GM18519 (cell line): Measurements from ENCODE around the gene ZBTB24.
"Not testable (repeated sequence)": the region's sequence is repeated elsewhere in the genome, so short reads cannot be mapped to it uniquely, and the experiment has no call there.

Experiments
- ATAC-seq: cut with Tn5 transposase; IDR thresholded peaks from one replicate; pipeline ENCODE4 v1.9.1; 2021; ENCODE audit warnings: mild to moderate bottlenecking, moderate library complexity; ENCODE audit not compliant: unreplicated experiment, low FRiP score

ZBTB24 gene

DNA sequence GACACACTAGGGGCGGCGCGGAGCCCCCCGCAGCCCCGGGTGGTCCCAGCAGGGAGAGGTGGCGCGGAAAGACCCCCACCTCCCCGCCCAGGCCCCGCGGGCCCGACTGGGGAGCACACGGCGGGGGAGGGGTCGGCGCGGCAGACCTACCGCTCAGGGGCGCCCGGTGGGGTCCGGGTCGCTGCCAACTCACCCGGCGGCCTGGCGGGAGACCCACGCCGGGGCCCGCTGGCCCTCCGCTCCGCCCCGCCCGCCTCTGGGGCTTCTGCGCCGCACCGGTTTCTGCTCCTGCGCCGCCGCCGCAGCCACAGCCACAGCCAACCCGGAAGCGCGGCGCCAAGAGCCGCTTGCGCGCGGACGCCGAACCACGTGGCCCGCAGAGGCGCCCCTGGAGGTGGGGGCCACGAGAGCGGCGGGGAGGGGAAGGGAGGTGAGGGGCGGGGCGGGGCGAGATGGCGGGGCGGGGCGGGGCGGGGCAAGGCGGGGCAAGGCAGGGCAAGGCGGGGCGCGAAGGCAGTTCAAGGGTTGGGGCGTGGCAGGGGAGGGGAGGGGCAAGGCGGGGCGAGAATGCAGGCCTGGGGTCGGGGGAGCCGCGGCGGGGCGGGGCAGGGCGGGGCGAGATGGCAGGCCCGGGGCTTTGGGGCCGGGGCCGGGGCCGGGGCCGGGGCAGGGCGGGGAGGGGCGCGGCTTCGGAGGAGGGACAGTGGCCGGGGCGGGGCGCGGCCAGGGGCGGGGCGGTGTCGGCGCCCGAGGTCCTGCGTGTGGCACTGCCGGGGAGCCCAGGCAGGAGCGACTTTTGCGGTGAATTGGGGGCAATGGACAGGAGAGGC lies at the start of gene ZBTB24:
TSS of gene ZBTB24 (minus strand) at position 315 of the 830 bp plus-strand sequence. CDS start 1,193 bp downstream, outside the sequence.
- ATAC-seq: peak; percentile 88

DNA sequence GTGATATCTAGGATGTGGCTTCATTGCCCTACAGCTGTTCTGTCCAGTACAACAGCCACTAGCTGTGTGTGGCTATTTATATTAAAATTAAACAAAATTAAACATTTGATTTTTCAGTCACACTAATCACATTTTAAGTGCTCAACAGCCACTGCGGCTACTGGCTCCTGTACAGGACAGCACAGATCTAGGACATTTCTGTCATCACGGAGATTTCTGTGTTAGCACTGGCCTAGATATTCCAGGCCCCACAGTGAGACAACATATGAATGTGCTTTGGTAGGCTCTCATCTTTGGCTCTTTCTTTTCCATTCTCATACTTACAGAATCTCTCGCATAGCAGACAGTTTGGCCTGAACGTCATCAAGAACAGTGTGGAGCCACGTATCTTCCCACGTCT lies 48.4 kb upstream of the ZBTB24 start:
- no peak for ATAC-seq

DNA sequence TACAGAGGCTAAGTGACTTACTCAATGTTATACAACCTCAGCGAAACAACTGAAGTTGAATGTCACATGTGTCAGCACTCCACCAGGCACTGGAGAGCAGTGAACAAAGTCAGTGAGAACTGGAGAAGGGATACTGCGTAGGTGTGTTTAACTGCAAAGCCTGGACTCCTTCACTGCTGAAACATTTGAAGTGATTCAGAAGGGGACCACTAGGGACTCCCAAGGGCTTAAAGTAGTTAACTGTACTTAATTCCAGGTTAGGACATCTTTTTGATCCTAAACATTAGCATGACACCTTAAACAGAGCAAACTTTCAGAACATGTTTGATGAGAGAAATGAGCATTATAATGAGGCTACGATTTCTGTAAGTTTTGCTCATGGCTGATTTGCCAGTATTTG lies 45.0 kb upstream of the ZBTB24 start:
- no peak for ATAC-seq

DNA sequence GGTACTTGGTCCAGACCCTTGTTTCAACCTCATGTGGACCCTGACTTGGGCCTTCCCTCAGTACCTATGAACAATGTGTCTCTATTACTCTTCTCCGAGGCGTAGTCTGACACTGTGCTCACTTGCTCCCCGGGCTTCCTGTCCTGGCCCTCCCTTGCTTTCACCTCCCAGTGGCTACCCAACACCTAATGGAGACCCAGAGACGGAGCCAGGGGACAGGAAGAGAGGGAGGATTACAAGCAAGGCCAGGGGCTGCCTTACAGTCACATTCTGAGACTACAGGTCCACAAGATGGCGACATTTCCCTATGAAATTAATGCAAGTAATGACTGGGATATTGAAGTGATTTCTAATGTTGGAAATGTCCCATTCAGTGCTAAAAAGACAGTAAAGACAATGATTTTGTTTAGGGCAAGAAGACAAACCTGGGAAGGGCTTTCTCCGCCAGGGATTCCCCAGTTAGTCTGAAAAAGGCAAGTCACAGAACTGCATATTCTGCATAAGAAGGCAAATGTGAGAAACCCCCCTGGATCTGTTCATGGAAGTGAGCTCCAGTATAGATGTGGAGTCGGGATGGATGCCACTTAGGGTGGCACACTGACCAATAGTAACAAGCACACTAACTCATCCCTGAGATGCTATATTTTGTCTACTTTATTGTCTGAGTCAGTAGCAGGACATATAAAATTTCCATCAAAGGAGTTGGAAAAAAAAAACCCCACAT lies 44.0 kb upstream of the ZBTB24 start:
- no peak for ATAC-seq

DNA sequence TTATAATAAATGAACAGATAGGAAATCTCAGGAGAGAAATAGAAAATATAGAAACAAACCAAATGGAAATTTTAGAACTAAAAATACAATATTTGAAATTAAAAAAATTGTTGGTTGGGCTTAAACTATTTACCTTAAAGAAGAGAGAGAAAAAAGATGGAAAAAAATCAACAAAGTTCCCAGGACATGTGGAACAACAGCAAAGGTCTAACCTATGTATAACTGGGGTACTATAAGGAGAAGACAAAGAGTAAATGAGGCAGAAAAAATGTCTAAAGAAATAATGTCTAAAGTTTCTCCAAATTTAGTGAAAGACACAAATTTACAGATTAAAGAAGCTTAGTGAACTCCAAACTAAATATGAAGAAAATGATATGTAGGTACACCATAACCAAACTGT lies 41.1 kb upstream of the ZBTB24 start:
- no peak for ATAC-seq

DNA sequence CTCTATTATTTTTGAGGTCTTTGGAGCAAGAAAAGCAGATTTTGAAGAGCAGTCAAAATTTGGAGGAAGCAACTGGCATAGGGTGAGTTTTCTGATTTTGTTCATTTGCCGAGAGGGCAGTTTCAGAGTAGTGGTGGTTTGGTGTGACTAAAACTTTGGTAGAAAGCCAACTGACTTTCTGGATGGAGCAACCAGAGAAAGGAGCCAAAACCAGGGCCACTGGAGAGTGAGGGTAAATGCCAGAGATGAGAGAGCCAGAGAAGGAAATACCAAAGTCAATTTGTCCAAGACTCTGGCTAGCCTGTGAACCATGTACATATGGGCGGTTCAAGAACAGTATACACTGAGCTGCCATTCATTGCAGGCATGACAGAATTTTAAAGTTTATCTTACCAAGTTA lies 40.5 kb upstream of the ZBTB24 start:
- ATAC-seq: no peak

DNA sequence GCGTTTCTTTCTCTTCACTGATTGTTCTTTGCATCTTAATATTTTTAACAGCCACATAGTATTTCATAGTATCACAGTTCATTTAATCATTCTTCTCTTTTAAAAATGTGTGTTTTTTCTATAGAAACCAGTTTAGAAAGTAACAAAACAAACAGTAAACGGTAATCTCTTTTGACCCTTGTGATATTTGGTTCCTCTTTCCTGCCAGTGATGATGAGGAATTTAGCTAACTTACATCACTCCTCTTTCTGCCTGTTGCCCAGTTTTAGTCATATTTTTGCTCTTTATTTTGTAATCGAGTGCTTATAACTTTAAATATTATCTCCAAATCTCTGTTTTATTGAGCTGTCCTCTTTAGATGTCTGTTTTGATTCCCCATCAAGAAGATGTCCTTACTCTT lies 38.1 kb upstream of the ZBTB24 start:
- no peak for ATAC-seq

DNA sequence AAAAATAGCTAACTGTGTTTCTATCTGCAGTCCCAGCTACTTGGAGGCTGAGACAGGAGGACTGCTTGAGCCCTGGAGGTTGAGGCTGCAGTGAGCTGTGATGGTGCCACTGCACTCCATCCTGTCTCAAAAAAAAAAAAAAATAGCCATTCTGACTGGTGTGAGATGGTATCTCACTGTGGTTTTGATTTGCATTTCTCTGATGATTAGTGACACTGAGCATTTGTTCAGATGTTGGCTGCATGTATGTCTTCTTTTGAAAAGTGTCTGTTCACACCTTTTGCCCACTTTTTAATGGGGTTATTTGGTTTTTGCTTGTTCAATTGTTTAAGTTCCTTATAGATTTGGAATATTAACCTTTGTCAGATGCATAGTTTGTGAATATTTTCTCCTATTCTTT lies 36.6 kb upstream of the ZBTB24 start:
- not testable (repeated sequence) for ATAC-seq

DNA sequence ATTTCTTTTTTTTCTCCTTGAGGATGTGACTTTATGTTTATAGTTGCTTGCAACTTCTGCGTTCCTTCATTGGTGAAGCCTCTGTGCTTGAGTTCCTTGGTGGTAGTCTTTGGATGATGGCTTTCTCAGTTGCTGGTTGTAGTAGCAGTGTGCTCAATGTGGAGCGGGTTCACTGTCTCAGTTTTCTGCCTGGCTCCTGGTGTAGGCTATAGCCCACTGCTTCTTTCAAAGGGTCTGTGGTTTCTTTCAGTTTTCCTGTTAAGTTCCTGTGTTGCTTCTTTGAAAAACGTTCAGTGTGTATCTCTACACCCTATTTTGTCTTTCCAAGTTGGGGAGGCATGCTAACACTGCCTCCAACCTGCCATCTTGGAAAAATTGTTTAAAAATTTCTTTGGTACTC lies 33.9 kb upstream of the ZBTB24 start:
- no peak for ATAC-seq

DNA sequence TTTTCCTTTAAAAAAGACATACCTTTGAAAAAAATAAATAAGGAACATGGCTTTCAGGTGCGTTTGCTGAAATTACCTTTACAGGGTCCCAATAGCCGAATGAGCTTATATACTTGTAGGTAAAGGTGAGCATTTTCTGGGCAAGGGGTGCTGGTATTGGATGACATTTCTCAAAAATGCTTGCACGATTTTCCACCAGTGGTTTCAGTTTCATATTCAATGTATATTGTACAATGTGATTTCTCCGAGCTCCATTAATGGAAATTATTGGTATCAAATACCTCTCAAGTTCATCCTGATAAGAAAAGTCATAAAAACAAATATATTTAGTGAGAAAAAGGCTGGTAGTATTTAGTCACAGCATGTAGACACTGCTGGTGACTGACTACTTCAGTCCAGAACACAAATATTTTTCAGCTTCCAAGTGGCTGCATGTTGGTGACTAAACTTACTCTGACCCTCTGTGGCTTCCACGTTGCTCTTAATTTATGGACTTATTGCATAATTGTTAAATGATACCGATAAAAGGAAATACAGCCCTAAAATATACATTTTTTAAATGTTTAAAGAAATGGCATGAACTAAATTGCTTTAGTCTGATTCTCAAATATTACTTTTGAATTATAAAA lies 32.9 kb upstream of the ZBTB24 start:
- ATAC-seq: no peak

DNA sequence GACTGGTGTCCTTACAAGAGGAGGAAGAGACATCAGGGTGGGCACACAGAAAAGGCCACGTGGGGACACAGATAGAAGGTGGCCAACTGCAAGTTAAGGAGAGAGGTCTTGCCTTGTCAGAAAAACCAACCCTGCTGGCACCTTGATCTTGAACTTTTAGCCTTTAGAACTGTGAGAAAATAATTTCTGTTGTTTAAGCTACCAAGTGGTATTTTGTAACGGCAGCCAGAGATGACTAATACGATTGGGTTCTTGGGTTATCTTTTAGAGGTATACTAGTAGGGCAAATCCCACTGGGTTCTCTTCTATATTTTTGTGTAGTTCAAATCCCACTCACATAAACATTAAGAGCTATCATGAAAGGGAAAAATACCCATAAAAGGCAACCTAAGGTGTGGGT lies 31.9 kb upstream of the ZBTB24 start:
- ATAC-seq: no peak

DNA sequence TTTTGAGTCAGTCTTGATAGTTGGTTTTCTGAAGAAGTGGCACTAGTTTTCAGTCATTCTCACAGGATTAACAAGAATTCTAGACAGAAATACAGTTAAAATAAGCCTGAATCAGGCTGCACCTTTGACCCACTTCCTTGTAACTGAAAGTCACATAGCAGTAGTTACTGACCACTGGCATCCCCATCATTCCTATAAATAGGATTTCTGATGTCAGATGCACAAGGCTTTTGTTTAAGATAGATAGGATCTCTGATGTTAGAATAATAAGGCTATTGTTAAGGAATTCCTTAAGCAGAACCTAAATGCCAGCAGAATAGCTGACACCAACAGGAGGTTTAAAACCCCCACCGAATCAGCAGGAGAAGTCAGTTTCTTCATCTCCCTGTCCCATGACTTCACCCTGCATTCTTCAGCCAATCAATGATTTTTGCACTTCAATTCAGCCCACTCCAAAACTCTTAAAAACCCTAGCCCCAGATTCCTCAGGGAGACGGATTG lies 30.6 kb upstream of the ZBTB24 start:
- no peak for ATAC-seq

DNA sequence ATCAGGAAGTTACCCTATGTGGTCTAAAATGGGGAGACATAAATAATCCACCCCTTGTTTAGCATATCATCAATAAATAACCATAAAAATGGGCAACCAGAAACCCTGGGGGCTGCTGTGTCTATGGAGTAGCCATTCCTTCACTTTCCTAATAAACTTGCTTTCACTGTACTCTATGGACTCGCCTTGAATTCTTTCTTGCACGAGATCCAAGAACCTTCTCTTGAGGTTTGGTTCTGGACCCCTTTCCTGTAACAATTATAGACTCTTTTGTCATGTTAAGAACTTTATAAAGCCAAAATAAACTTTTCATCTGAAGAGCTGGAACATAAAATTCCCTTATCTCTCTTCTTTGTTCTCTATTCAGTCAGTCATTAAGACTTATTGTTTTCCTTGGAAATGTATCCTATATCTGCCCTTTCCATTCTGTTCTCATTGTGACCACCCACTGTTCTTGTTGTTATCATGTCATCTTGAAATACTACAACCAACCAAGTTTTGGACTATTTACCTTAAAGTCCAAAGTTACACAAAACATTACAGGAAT lies 29.3 kb upstream of the ZBTB24 start:
- ATAC-seq: no peak

DNA sequence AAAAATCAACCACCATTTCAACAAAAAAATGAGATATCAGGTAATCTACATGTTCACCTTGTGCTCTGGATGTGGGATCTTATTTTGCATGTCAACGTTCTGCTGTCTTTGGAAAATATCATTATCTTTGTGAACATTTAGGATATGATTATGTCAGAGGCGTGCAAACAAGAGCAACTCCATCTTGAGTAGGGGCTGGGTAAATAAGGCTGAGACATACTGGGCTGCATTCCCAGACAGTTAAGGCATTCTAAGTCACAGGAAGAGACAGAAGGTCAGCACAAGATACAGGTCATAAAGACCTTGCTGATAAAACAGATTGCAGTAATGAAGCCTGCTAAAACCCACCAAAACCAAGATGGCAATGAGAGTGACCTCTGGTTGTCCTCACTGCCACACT lies 28.8 kb upstream of the ZBTB24 start:
- no peak for ATAC-seq

DNA sequence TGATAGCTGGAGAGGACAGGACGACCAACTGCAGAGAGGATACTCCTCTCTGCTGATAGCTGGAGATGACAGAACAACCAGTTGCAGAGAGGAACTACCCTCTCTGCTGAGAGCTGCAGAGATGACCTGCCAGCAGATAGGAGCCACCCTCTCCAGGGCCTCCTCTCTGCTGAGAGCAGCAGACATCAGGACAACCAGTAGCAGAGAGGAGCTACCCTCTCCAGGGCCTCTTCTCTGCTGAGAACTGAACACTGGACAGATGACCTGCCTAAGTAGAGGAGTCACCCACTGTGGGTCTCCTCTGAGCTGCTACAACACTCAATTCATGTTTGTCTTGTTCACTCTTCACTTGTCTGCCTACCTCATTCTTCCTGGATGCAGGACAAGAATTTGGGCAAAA lies 27.3 kb upstream of the ZBTB24 start:
- ATAC-seq: no peak

DNA sequence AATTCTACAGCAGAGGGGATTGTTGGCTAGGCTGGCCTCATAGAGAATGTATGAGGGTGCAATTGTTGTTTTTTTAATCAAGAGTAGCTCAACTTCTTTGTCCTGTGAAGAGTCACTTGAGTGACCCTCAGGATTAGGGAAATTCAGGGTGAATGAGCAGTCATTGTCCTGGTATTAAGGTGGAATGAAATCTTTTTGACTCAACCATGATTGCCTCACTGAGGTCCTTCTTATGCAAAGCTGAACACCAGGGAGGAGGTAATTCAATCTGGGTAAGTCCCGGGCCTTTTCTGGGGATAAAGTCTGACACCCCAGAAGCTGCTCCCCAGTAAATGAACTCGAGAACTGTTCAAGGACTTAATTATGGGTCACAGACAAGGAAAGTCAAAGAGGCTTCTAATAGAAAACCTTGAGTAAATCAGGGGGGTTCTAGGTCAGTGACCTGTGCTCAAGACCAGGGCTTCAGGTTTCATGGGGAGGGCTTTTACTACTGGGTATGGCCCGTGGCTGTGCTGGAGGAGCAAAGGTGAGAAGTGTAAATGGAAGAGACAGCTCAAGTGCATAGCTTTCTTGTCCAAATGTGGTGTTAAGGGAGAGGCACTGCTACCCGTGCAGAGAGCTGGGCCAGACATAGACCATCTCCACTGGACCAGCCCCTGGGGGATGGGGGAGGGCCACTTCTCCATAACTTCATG lies 25.3 kb upstream of the ZBTB24 start:
- no peak for ATAC-seq

DNA sequence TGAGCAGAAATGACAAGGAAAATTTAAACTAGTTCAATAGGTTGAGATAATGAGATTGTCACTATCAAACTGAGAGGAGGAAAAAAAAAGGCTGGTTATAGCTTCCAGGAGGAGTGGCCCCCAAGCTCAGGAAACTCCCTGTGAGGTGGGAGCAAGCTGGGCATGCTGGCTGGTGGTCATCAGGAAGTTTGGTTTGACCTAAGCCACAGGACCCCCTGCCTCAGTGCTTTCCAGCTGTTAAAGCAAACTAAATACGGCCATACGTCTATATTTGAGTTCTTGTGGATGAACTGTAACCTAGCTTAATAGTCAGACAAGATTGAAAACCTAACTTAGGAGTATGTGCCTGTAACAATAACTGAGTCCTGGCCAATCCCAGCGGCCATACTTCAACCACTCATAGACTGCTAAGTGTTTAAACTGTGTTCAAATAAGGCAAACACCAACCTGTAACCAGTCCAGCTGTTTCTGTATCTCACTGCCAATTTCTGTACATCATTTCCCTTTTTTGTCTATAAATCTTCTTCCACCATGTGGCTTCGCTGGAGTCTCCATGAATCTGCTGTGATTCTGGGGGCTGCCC lies 24.6 kb upstream of the ZBTB24 start:
- ATAC-seq: no peak

DNA sequence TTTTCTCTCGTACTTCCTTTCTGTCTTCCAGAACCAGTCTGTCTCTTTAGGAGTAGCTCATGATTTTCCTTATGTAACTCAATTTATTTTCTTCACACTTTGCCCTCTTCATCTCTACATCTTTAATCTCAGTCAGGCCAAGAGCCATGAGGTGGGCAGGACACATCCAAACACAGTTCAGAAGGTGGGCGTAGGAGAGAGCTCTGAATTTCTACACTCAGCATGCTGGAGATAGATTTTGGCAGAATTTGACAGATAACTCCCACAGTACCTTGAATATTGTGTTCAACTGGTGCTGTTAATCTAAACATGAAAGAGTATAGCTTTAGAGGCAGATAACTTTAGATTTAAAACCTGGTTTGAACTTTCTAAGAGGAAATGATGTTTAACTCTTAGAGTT lies 23.8 kb upstream of the ZBTB24 start:
- ATAC-seq: no peak

DNA sequence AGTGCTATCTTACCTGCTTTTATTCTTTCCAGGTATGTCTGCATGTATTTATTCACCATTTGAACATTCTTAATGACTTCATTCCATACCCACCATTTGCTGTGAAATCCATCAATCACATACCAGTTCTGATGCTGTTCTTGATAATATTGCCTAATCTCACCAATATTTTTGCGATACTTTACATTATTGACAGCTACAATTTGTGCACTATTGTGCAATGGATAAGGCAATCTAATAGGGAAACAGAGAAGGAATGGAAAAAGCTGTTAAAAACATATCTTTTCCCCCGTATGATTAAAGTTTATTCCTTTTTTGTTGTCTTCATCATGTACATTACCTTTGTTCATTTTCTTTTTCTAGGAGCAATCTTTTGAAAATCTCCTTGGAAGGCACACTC lies 23.3 kb upstream of the ZBTB24 start:
- no peak for ATAC-seq
